ENCODE measurements around the gene FAM240B.
A peak's percentile ranks its signal among the peaks of the same experiment; 100 is the strongest.

The FAM240B gene

DNA sequence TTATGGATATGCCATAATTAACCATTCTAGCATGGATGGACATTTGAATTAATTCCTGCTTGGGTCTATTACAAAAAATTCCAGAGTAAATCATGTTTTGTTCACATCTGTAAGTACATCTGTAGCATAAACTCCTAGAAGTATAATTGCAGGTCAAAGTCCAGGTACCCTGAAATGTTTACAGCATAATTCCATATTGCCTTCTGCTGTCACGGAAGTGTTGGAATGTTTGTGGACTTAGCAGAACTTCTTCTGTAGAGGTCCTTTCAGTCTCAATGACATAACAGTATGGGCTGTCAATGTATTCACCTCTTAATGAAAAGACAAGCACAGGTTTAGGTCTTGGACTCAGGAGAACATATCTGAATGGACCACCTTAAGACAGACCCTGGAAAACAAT is 1.8 kb downstream of the FAM240B start:
- Histone ChIP-seq H3K9ac (ENCODE audit: low read length) (no peak overlapping the region), H3K14ac (ENCODE audit: low read length in 2 of 2) (no peak overlapping the region), H3K18ac (ENCODE audit: low read depth in 1 of 2, low read length in 2 of 2) (no peak overlapping the region), H3K4me3 (ENCODE audit: insufficient read depth in 1 of 2, low read depth in 1 of 2, low read length in 2 of 2) (no peak overlapping the region), H2BK15ac (ENCODE audit: low read depth, poor library complexity, severe bottlenecking) (no peak overlapping the region), H3K4me1 (ENCODE audit: control insufficient read depth, insufficient read depth, low read depth, low read length) (peaks cover 2% of the 10 kb centered on the region), H2BK5ac (ENCODE audit: low read depth, low read length, poor library complexity, severe bottlenecking) (no peak overlapping the region), H4K91ac (ENCODE audit: low read length) (no peak overlapping the region), H3K27me3 (ENCODE audit: control insufficient read depth in 1 of 2, insufficient read depth in 1 of 2, low read length in 2 of 2) (peaks cover 0 to 17% of the 10 kb centered on the region in 2 experiments), H3K4ac (ENCODE audit: low read depth in 1 of 2, low read length in 2 of 2) (no peak overlapping the region), H3K27ac (ENCODE audit: low read length, poor library complexity, severe bottlenecking) (no peak overlapping the region), H3K4me2 (ENCODE audit: low read length, poor library complexity, severe bottlenecking) (no peak overlapping the region), H3K9me3 (ENCODE audit: control insufficient read depth, low read length) (no peaks in the 10 kb centered on the region), H2BK12ac (ENCODE audit: low read length in 2 of 2) (no peak overlapping the region), H3K79me1 (replicated peaks; ENCODE audit: low read length, poor library complexity, severe bottlenecking) (no peaks in the 10 kb centered on the region), H2AFZ (ENCODE audit: low read depth, low read length) (no peak overlapping the region), H3K23ac (ENCODE audit: low read length in 2 of 2) (no peak overlapping the region), H4K8ac (ENCODE audit: low read length) (no peak overlapping the region), H2AK5ac (ENCODE audit: low read length, severe bottlenecking) (no peak overlapping the region), H2BK120ac (ENCODE audit: low read depth, low read length) (no peak overlapping the region), H3K36me3 (ENCODE audit: control insufficient read depth in 1 of 2, insufficient read depth in 2 of 2, low read depth in 1 of 2, low read length in 2 of 2) (no peaks in the 10 kb centered on the region)
- 88% methylated on average over 1 of the region's 1 CpG for WGBS
- DNase-seq, result no peak

DNA sequence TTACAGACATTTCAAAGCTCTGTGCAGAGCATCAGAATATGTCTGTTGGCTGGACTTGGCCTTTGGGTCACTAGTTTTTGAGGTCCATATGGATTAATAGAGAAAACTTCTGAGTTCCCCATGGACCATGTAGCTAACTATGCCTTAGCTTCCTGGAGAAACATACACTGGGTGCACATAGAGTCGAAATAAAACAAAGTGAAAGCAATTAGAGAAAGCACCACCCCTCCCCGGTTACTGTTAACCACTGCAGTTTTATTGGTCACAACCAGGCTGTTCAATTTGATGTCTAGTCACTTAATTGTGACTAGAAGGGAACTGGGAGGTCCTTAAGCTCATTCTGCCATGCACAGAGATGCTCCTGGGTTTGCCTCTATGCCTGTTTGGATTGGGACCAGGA is 4.2 kb downstream of the FAM240B start:
- no peak overlapping the region for H3K27ac ChIP-seq (ENCODE audit: low read length, poor library complexity, severe bottlenecking)
- H4K91ac ChIP-seq (ENCODE audit: low read length), result no peak overlapping the region
- H2AK5ac ChIP-seq (ENCODE audit: low read length, severe bottlenecking), result no peak overlapping the region
- H3K79me1 ChIP-seq (replicated peaks; ENCODE audit: low read length, poor library complexity, severe bottlenecking), result no peaks in the 10 kb centered on the region
- H3K9me3 ChIP-seq (ENCODE audit: control insufficient read depth, low read length), result no peaks in the 10 kb centered on the region
- H2BK5ac ChIP-seq (ENCODE audit: low read depth, low read length, poor library complexity, severe bottlenecking), result no peak overlapping the region
- H2BK15ac ChIP-seq (ENCODE audit: low read depth, poor library complexity, severe bottlenecking), result no peak overlapping the region
- H3K14ac ChIP-seq (ENCODE audit: low read length in 2 of 2), result no peak overlapping the region
- H2BK12ac ChIP-seq (ENCODE audit: low read length in 2 of 2), result no peak overlapping the region
- no peak overlapping the region for H3K4me2 ChIP-seq (ENCODE audit: low read length, poor library complexity, severe bottlenecking)
- no peak overlapping the region for H2AFZ ChIP-seq (ENCODE audit: low read depth, low read length)
- H3K27me3 ChIP-seq (ENCODE audit: control insufficient read depth in 1 of 2, insufficient read depth in 1 of 2, low read length in 2 of 2), result peaks cover 0 to 17% of the 10 kb centered on the region in 2 experiments
- no peak overlapping the region for H3K4me3 ChIP-seq (ENCODE audit: insufficient read depth in 1 of 2, low read depth in 1 of 2, low read length in 2 of 2)
- no peak overlapping the region for H4K8ac ChIP-seq (ENCODE audit: low read length)
- no peak overlapping the region for H3K9ac ChIP-seq (ENCODE audit: low read length)
- no peaks in the 10 kb centered on the region for H3K36me3 ChIP-seq (ENCODE audit: control insufficient read depth in 1 of 2, insufficient read depth in 2 of 2, low read depth in 1 of 2, low read length in 2 of 2)
- H3K18ac ChIP-seq (ENCODE audit: low read depth in 1 of 2, low read length in 2 of 2), result no peak overlapping the region
- no peak overlapping the region for H3K4ac ChIP-seq (ENCODE audit: low read depth in 1 of 2, low read length in 2 of 2)
- no peak for DNase-seq
- H3K23ac ChIP-seq (ENCODE audit: low read length in 2 of 2), result no peak overlapping the region
- peaks cover 2% of the 10 kb centered on the region for H3K4me1 ChIP-seq (ENCODE audit: control insufficient read depth, insufficient read depth, low read depth, low read length)
- H2BK120ac ChIP-seq (ENCODE audit: low read depth, low read length), result no peak overlapping the region
- WGBS, result 50% methylated on average over 2 of the region's 2 CpGs

DNA sequence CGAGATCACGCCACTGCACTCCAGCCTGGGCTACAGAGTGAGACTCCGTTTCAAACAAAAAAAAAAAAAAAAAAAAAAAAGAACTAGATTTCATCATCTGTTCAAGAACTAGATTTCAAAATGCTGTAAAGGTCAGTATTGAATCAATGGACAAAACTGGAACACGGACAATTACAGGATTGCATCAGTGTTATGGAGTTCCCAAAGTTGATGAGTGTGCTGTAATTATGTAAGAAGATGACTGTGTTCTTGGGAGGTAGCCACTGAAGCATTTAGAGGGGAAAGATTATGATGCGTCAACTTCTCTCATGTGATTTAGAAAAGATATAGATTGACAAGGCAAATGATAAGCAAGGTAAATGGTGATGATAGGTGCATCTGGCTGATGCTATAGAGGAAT is 6.5 kb downstream of the FAM240B start:
- no peak overlapping the region for H3K4me3 ChIP-seq (ENCODE audit: insufficient read depth in 1 of 2, low read depth in 1 of 2, low read length in 2 of 2)
- no peak overlapping the region for H3K9ac ChIP-seq (ENCODE audit: low read length)
- H3K9me3 ChIP-seq (ENCODE audit: control insufficient read depth, low read length), result no peaks in the 10 kb centered on the region
- no peak overlapping the region for H3K18ac ChIP-seq (ENCODE audit: low read depth in 1 of 2, low read length in 2 of 2)
- H4K91ac ChIP-seq (ENCODE audit: low read length), result no peak overlapping the region
- no peak overlapping the region for H3K23ac ChIP-seq (ENCODE audit: low read length in 2 of 2)
- H3K4me1 ChIP-seq (ENCODE audit: control insufficient read depth, insufficient read depth, low read depth, low read length), result peaks cover 2% of the 10 kb centered on the region
- 72% methylated on average over 2 of the region's 5 CpGs for WGBS
- H2AFZ ChIP-seq (ENCODE audit: low read depth, low read length), result no peak overlapping the region
- no peak overlapping the region for H2BK120ac ChIP-seq (ENCODE audit: low read depth, low read length)
- peaks cover 0 to 20% of the 10 kb centered on the region in 2 experiments for H3K27me3 ChIP-seq (ENCODE audit: control insufficient read depth in 1 of 2, insufficient read depth in 1 of 2, low read length in 2 of 2)
- H2BK12ac ChIP-seq (ENCODE audit: low read length in 2 of 2), result no peak overlapping the region
- no peak overlapping the region for H3K4ac ChIP-seq (ENCODE audit: low read depth in 1 of 2, low read length in 2 of 2)
- no peak overlapping the region for H2BK5ac ChIP-seq (ENCODE audit: low read depth, low read length, poor library complexity, severe bottlenecking)
- H3K14ac ChIP-seq (ENCODE audit: low read length in 2 of 2), result no peak overlapping the region
- no peak overlapping the region for H2BK15ac ChIP-seq (ENCODE audit: low read depth, poor library complexity, severe bottlenecking)
- H3K79me1 ChIP-seq (replicated peaks; ENCODE audit: low read length, poor library complexity, severe bottlenecking), result no peaks in the 10 kb centered on the region
- no peak overlapping the region for H2AK5ac ChIP-seq (ENCODE audit: low read length, severe bottlenecking)
- no peak overlapping the region for H3K4me2 ChIP-seq (ENCODE audit: low read length, poor library complexity, severe bottlenecking)
- no peak overlapping the region for H3K27ac ChIP-seq (ENCODE audit: low read length, poor library complexity, severe bottlenecking)
- DNase-seq, result peak; percentile 72
- H3K36me3 ChIP-seq (ENCODE audit: control insufficient read depth in 1 of 2, insufficient read depth in 2 of 2, low read depth in 1 of 2, low read length in 2 of 2), result no peaks in the 10 kb centered on the region
- no peak overlapping the region for H4K8ac ChIP-seq (ENCODE audit: low read length)

DNA sequence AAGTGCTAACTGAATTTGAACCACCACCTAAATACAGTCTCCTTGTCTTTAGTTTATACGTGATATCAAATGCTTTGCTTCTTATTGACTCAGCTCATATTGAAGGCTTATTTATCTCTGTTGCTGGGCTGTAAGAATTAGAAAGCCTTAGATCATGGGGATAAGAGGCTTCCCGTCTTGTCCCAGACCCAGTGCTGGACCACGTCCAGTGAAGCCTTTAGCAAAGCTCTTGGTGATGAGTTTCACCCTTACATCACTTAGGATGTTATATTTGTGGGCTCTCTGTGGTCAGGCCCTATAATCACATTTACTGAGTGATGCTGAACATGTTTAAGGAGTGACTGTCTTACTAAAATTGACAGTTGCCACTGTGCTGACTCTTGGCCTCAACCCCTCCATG is 11.2 kb downstream of the FAM240B start:
- H3K36me3 ChIP-seq (ENCODE audit: control insufficient read depth in 1 of 2, insufficient read depth in 2 of 2, low read depth in 1 of 2, low read length in 2 of 2), result no peaks in the 10 kb centered on the region
- peaks cover 0 to 41% of the 10 kb centered on the region in 2 experiments for H3K27me3 ChIP-seq (ENCODE audit: control insufficient read depth in 1 of 2, insufficient read depth in 1 of 2, low read length in 2 of 2)
- H3K4ac ChIP-seq (ENCODE audit: low read depth in 1 of 2, low read length in 2 of 2), result no peak overlapping the region
- H3K18ac ChIP-seq (ENCODE audit: low read depth in 1 of 2, low read length in 2 of 2), result no peak overlapping the region
- no peak overlapping the region for H4K8ac ChIP-seq (ENCODE audit: low read length)
- H3K27ac ChIP-seq (ENCODE audit: low read length, poor library complexity, severe bottlenecking), result no peak overlapping the region
- peak; percentile 53 for DNase-seq
- no peak overlapping the region for H3K23ac ChIP-seq (ENCODE audit: low read length in 2 of 2)
- H4K91ac ChIP-seq (ENCODE audit: low read length), result no peak overlapping the region
- no peak overlapping the region for H2BK5ac ChIP-seq (ENCODE audit: low read depth, low read length, poor library complexity, severe bottlenecking)
- H2AK5ac ChIP-seq (ENCODE audit: low read length, severe bottlenecking), result no peak overlapping the region
- H3K4me1 ChIP-seq (ENCODE audit: control insufficient read depth, insufficient read depth, low read depth, low read length), result no peaks in the 10 kb centered on the region
- H2AFZ ChIP-seq (ENCODE audit: low read depth, low read length), result no peak overlapping the region
- H2BK12ac ChIP-seq (ENCODE audit: low read length in 2 of 2), result no peak overlapping the region
- H3K79me1 ChIP-seq (replicated peaks; ENCODE audit: low read length, poor library complexity, severe bottlenecking), result no peaks in the 10 kb centered on the region
- H3K4me2 ChIP-seq (ENCODE audit: low read length, poor library complexity, severe bottlenecking), result no peak overlapping the region
- no peak overlapping the region for H3K14ac ChIP-seq (ENCODE audit: low read length in 2 of 2)
- no peak overlapping the region for H3K9ac ChIP-seq (ENCODE audit: low read length)
- no peak overlapping the region for H3K4me3 ChIP-seq (ENCODE audit: insufficient read depth in 1 of 2, low read depth in 1 of 2, low read length in 2 of 2)
- H2BK120ac ChIP-seq (ENCODE audit: low read depth, low read length), result no peak overlapping the region
- H2BK15ac ChIP-seq (ENCODE audit: low read depth, poor library complexity, severe bottlenecking), result no peak overlapping the region
- H3K9me3 ChIP-seq (ENCODE audit: control insufficient read depth, low read length), result no peaks in the 10 kb centered on the region
- WGBS, result 49% methylated on average over 3 of the region's 3 CpGs

Measured in mesenchymal stem cell (in vitro differentiated cells and primary cell).